LNCAP (cell line): ENCODE data around the gene PLCD4.

Experiments used
- CTCF ChIP-seq: fragments of 450-650 bp; IDR thresholded peaks from 2 replicates; pipeline ENCODE4 v1.5.1; 2017; ENCODE audit warnings: mild to moderate bottlenecking

PLCD4 gene

GRCh38 chr2:218569038-218569431 is 38.7 kb upstream of the PLCD4 start:
- TF ChIP-seq CTCF = no peak

- TF ChIP-seq CTCF = no peak
These were observed 37.8 kb upstream of the PLCD4 start for GRCh38 chr2:218569661-218570500.

GRCh38 chr2:218570850-218571249 is 36.8 kb upstream of the PLCD4 start:
- TF ChIP-seq CTCF = no peak

GRCh38 chr2:218576854-218577253 is 30.8 kb upstream of the PLCD4 start:
- no peak for TF ChIP-seq CTCF

- TF ChIP-seq CTCF = no peak
These were observed 30.0 kb upstream of the PLCD4 start for GRCh38 chr2:218577482-218578220.

- TF ChIP-seq CTCF = no peak
These were observed 29.3 kb upstream of the PLCD4 start for GRCh38 chr2:218578272-218578877.

GRCh38 chr2:218582076-218582475 is 25.6 kb upstream of the PLCD4 start:
- no peak for TF ChIP-seq CTCF
